K562 (cell line): ENCODE data around the gene ANKEF1. TPM values are rescaled to one million over a fixed set of nuclear protein-coding genes. Genes with fewer than 3 reads are reported as not detected.

Source experiments
- BACH1 ChIP-seq: fragments of 200-800 bp; sonication (Bioruptor generic); IDR thresholded peaks from 2 replicates; pipeline ENCODE4 v1.6.1; 2016; ENCODE audit warnings: missing genetic modification characterization, missing compliant biosample characterization
- DDX20 ChIP-seq: fragments of 450-650 bp; IDR thresholded peaks from 2 replicates; pipeline ENCODE4 v1.6.1; 2016; ENCODE audit warnings: missing genetic modification characterization, low read depth, mild to moderate bottlenecking, missing compliant biosample characterization, moderate library complexity
- GTF2A2 ChIP-seq: IDR thresholded peaks from 2 replicates; pipeline ENCODE4 v1.6.1; 2016; ENCODE audit warnings: mild to moderate bottlenecking, missing genetic modification characterization, missing compliant biosample characterization
- HDAC3 ChIP-seq: fragments of 450-650 bp; IDR thresholded peaks from 2 replicates; pipeline ENCODE4 v1.6.1; 2018; ENCODE audit warnings: borderline replicate concordance, mild to moderate bottlenecking, moderate library complexity; ENCODE audit not compliant: partially characterized antibody
- MYC ChIP-seq, 2 experiments: fragments of 250-450 bp in 1 of 2; sonication (Bioruptor Pico) in 1 of 2; IDR thresholded peaks; 2 replicates each; pipeline versions ENCODE4 v1.5.1 to v1.6.1; 2012 to 2021; ENCODE audit warnings: low read depth in 2 of 2, borderline replicate concordance in 1 of 2, improper control_type of control experiment in 1 of 2, low read length in 1 of 2, mild to moderate bottlenecking in 1 of 2, moderate library complexity in 1 of 2
- NONO ChIP-seq, 2 experiments: fragments of 200-400 bp in 1 of 2; fragments of 450-650 bp in 1 of 2; formaldehyde crosslinking in 1 of 2; IDR thresholded peaks; 2 replicates each; pipeline ENCODE4 v1.6.1; 2017; ENCODE audit warnings: low read depth in 2 of 2, mild to moderate bottlenecking in 2 of 2, moderate library complexity in 2 of 2, low read length in 1 of 2
- PHF20 ChIP-seq: fragments of 450-650 bp; IDR thresholded peaks from 2 replicates; pipeline ENCODE4 v1.6.1; 2018; ENCODE audit not compliant: partially characterized antibody
- PHF8 ChIP-seq: fragments of 200-600 bp; sonication (generic); IDR thresholded peaks from 2 replicates; pipeline ENCODE4 v1.6.1; 2012; ENCODE audit warnings: mixed run types, mild to moderate bottlenecking, inconsistent platforms, low read length, moderate library complexity, borderline replicate concordance
- PML ChIP-seq: IDR thresholded peaks from 2 replicates; pipeline ENCODE4 v1.6.1; 2012; ENCODE audit warnings: low read length, inconsistent platforms
- PRMT5 ChIP-seq: sonication (generic); formaldehyde crosslinking; IDR thresholded peaks from 2 replicates; pipeline ENCODE4 v1.5.0; 2020; ENCODE audit warnings: missing genetic modification reagents
- SAFB2 ChIP-seq: fragments of 200-400 bp; formaldehyde crosslinking; IDR thresholded peaks from 2 replicates; pipeline ENCODE4 v1.6.1; 2018; ENCODE audit warnings: borderline replicate concordance, low read length, low read depth, moderate library complexity; ENCODE audit not compliant: severe bottlenecking
- SLC30A9 ChIP-seq: fragments of 250-450 bp; sonication (Bioruptor Pico); IDR thresholded peaks from 2 replicates; pipeline ENCODE4 v1.8.0; 2022; ENCODE audit warnings: mild to moderate bottlenecking, moderate library complexity
- SMAD3 ChIP-seq: fragments of 450-650 bp; formaldehyde crosslinking; conservative IDR thresholded peaks from 2 replicates; pipeline ENCODE4 v1.4.0; 2020; ENCODE audit warnings: mild to moderate bottlenecking
- TEAD4 ChIP-seq, 2 experiments: sonication (generic) in 1 of 2; formaldehyde crosslinking in 1 of 2; IDR thresholded peaks; 2 replicates each; pipeline versions ENCODE4 v1.6.1 to v1.8.0; 2012 to 2022; ENCODE audit warnings: borderline replicate concordance in 1 of 2, inconsistent platforms in 1 of 2, low read length in 1 of 2, mild to moderate bottlenecking in 1 of 2, missing genetic modification reagents in 1 of 2
- WHSC1 ChIP-seq: IDR thresholded peaks from one replicate; pipeline ENCODE4 v1.6.1; 2012; ENCODE audit warnings: low read length, control low read depth, inconsistent platforms
- ZFP1 ChIP-seq: fragments of 450-650 bp; formaldehyde crosslinking; IDR thresholded peaks from 2 replicates; pipeline ENCODE4 v1.4.0; 2020; ENCODE audit warnings: mild to moderate bottlenecking, mixed read lengths
- polyA plus RNA-seq, 8 experiments: library from polyadenylated mRNA; depleted of rRNA in 4 of 8; stranded (reverse) in 5 of 8; unstranded in 3 of 8; fragments of >200 nt; fragmentation: Nextera tagmentation in 2 of 8; fragmentation: Illumina TruSeq in 1 of 8; extraction: Ambion mirVana in 2 of 8; extraction: Trizol in 1 of 8; gene quantifications; 2 replicates each; pipeline versions ENCODE4 v1.2.1 to v1.2.3, GENCODE V29; 2011 to 2014; ENCODE audit warnings: inconsistent platforms in 1 of 8, missing spikeins in 1 of 8
- total RNA-seq, 7 experiments: library from RNA; depleted of rRNA in 6 of 7; stranded (reverse); fragments of >200 nt in 6 of 7; fragmentation: Illumina TruSeq in 2 of 7; extraction: Trizol in 2 of 7; gene quantifications; 2 replicates each; pipeline versions ENCODE4 v1.2.1 to v1.2.3, GENCODE V29; 2011 to 2021; ENCODE audit warnings: low replicate concordance in 1 of 7
- TF ChIP-seq, protein P1 (sequence below), 3 experiments: IDR thresholded peaks in 2 of 3; conservative IDR thresholded peaks in 1 of 3; 2 replicates each; pipeline ENCODE4 v1.5.1; 2011 to 2012; ENCODE audit warnings: low read length in 3 of 3, mild to moderate bottlenecking in 3 of 3, control low read depth in 2 of 3, improper control_type of control experiment in 1 of 3, inconsistent platforms in 1 of 3, low read depth in 1 of 3, mixed read lengths in 1 of 3, moderate library complexity in 1 of 3; ENCODE audit not compliant: insufficient read depth in 2 of 3
- TF ChIP-seq, protein P2 (sequence below): sonication (generic); formaldehyde crosslinking; IDR thresholded peaks from 2 replicates; pipeline ENCODE4 v1.8.1; 2022; ENCODE audit warnings: missing genetic modification reagents
- TF ChIP-seq, protein P3 (sequence below): fragments of 450-650 bp; formaldehyde crosslinking; conservative IDR thresholded peaks from 2 replicates; pipeline ENCODE4 v1.4.0; 2022; ENCODE audit warnings: mild to moderate bottlenecking, missing genetic modification characterization
- TF ChIP-seq, protein P4 (sequence below): IDR thresholded peaks from 3 replicates; pipeline ENCODE4 v1.6.1; 2011; ENCODE audit warnings: borderline replicate concordance, mild to moderate bottlenecking; ENCODE audit not compliant: insufficient read length, insufficient read depth

ANKEF1 gene
- total and polyA plus RNA-seq, 9 of the 15 experiments (the other 6 are each of a cell fraction or from before 2014, with no cell fraction given), result 0.35 to 2.1 (median 1.7) TPM

DNA sequence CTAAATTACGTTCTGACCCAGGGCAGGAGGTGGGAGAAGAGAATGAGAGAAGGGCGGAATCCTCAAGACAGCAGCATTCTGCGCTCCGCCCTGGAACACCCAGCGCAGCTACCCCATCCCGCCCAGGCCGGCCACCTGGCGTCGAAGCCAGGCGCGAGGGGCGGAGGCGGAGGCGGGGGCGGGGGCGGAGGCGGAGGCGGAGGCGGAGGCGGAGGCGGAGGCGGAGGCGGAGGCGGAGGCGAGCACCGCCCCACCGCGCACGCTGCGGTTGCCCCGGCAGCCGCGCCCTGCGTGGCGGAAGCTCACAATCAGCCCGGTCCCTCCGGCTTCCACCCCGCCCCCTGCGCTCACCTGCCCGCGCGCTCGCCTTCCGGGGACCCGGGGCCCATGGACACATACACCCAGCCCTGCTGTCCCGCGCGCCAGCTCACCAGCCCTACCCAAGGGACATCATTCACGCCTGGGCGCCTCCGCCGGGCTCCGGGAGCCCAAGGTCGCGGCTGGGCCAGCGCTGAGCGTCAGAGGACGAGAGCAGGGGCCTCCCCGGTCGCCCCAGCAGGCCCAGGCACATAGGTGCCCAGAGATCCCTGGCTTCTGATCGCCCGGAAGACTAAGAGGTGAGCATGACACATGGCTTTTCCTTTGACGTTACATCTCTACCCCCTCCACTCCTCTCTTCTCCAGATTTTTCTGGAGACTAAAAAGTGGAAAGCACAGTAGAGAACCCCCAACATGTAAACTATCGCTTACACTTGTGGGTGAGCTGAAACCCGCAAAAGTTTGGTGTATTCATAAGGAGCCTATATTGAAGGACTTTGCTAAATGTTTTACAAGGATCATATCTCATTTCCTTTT is at the start of gene ANKEF1 (continued):
- TF ChIP-seq, protein P1, sequence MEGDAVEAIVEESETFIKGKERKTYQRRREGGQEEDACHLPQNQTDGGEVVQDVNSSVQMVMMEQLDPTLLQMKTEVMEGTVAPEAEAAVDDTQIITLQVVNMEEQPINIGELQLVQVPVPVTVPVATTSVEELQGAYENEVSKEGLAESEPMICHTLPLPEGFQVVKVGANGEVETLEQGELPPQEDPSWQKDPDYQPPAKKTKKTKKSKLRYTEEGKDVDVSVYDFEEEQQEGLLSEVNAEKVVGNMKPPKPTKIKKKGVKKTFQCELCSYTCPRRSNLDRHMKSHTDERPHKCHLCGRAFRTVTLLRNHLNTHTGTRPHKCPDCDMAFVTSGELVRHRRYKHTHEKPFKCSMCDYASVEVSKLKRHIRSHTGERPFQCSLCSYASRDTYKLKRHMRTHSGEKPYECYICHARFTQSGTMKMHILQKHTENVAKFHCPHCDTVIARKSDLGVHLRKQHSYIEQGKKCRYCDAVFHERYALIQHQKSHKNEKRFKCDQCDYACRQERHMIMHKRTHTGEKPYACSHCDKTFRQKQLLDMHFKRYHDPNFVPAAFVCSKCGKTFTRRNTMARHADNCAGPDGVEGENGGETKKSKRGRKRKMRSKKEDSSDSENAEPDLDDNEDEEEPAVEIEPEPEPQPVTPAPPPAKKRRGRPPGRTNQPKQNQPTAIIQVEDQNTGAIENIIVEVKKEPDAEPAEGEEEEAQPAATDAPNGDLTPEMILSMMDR (IDR thresholded peaks at IDR 0.05 in 2 of 3, conservative IDR thresholded peaks at IDR 0.05 in 1 of 3; ENCODE audit: insufficient read depth in 2 of 3, low read depth in 1 of 3, low read length in 3 of 3), result no peak
- TF ChIP-seq ZFP1 (CRISPR knock-in tag), result no peak
- TF ChIP-seq SAFB2, result no peak
- no peak for TF ChIP-seq GTF2A2 (tag)
- TF ChIP-seq WHSC1, result no peak
- TF ChIP-seq, protein P2, sequence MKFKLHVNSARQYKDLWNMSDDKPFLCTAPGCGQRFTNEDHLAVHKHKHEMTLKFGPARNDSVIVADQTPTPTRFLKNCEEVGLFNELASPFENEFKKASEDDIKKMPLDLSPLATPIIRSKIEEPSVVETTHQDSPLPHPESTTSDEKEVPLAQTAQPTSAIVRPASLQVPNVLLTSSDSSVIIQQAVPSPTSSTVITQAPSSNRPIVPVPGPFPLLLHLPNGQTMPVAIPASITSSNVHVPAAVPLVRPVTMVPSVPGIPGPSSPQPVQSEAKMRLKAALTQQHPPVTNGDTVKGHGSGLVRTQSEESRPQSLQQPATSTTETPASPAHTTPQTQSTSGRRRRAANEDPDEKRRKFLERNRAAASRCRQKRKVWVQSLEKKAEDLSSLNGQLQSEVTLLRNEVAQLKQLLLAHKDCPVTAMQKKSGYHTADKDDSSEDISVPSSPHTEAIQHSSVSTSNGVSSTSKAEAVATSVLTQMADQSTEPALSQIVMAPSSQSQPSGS (CRISPR knock-in tag), result no peak
- TF ChIP-seq HDAC3, result no peak
- TF ChIP-seq, protein P3, sequence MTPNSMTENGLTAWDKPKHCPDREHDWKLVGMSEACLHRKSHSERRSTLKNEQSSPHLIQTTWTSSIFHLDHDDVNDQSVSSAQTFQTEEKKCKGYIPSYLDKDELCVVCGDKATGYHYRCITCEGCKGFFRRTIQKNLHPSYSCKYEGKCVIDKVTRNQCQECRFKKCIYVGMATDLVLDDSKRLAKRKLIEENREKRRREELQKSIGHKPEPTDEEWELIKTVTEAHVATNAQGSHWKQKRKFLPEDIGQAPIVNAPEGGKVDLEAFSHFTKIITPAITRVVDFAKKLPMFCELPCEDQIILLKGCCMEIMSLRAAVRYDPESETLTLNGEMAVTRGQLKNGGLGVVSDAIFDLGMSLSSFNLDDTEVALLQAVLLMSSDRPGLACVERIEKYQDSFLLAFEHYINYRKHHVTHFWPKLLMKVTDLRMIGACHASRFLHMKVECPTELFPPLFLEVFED (CRISPR knock-in tag), result no peak
- no peak for TF ChIP-seq SMAD3
- TF ChIP-seq NONO (IDR thresholded peaks at IDR 0.05; ENCODE audit: low read depth in 2 of 2, low read length in 1 of 2), result 0 out of 4 replicates have a peak, but pooled peaks of 1 of the 2 experiments have one; percentile 24
- TF ChIP-seq, protein P4, sequence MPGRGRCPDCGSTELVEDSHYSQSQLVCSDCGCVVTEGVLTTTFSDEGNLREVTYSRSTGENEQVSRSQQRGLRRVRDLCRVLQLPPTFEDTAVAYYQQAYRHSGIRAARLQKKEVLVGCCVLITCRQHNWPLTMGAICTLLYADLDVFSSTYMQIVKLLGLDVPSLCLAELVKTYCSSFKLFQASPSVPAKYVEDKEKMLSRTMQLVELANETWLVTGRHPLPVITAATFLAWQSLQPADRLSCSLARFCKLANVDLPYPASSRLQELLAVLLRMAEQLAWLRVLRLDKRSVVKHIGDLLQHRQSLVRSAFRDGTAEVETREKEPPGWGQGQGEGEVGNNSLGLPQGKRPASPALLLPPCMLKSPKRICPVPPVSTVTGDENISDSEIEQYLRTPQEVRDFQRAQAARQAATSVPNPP, result no peak
- TF ChIP-seq BACH1 (tag), result no peak
- no peak for TF ChIP-seq PML
- peak; percentile 62 for TF ChIP-seq PHF20
- TF ChIP-seq TEAD4 (IDR thresholded peaks at IDR 0.05; ENCODE audit: low read length), result peak; percentile 38; the same call in 1 of the 2 replicates
- TF ChIP-seq TEAD4 (CRISPR knock-in tag; IDR thresholded peaks at IDR 0.05; ENCODE audit: borderline replicate concordance), result no peak
- peak; percentile 29; the same call in 1 of the 2 replicates for TF ChIP-seq MYC (IDR thresholded peaks at IDR 0.05; ENCODE audit: low read depth, low read length)
- TF ChIP-seq MYC (CRISPR knock-in tag; IDR thresholded peaks at IDR 0.05; ENCODE audit: borderline replicate concordance, low read depth), result no peak
- no peak for TF ChIP-seq SLC30A9
- TF ChIP-seq DDX20 (tag), result no peak
- no peak for TF ChIP-seq PRMT5 (CRISPR knock-in tag)
- TF ChIP-seq PHF8, result peak; percentile 50; the same call in 1 of the 2 replicates
